ENCODE results near the gene PLCB2.

The PLCB2 gene

GRCh38 chr15:40263024-40263754 lies 44.5 kb downstream of the PLCB2 start:
- H3K4me3 ChIP-seq (ENCODE audit: low read depth in 1 of 2, low read length in 1 of 2) = no peak overlapping the region
- TF ChIP-seq CTCF (IDR thresholded peaks at IDR 0.05) = no peak
- no peaks in the 10 kb centered on the region for H3K36me3 ChIP-seq
- H3K4me1 ChIP-seq (ENCODE audit: control insufficient read depth in 1 of 2, insufficient read depth in 1 of 2, low read depth in 1 of 2, low read length in 1 of 2) = no peaks in the 10 kb centered on the region
- no peak overlapping the region for H3K27ac ChIP-seq
- H3K9me3 ChIP-seq = no peaks in the 10 kb centered on the region
- H3K27me3 ChIP-seq = peaks cover 10% of the 10 kb centered on the region

- no peak overlapping the region for H3K27ac ChIP-seq
- no peak overlapping the region for H3K4me3 ChIP-seq (ENCODE audit: low read depth in 1 of 2, low read length in 1 of 2)
- H3K9me3 ChIP-seq = no peaks in the 10 kb centered on the region
- H3K27me3 ChIP-seq = peaks cover 19% of the 10 kb centered on the region
- TF ChIP-seq CTCF (IDR thresholded peaks at IDR 0.05) = no peak
- H3K4me1 ChIP-seq (ENCODE audit: control insufficient read depth in 1 of 2, insufficient read depth in 1 of 2, low read depth in 1 of 2, low read length in 1 of 2) = no peaks in the 10 kb centered on the region
- no peaks in the 10 kb centered on the region for H3K36me3 ChIP-seq
Measured at GRCh38 chr15:40259021-40259420, 48.7 kb downstream of the PLCB2 start.

GRCh38 chr15:40258544-40258943 lies 49.2 kb downstream of the PLCB2 start:
- Histone ChIP-seq H3K36me3 (no peaks in the 10 kb centered on the region), H3K27me3 (peaks cover 23% of the 10 kb centered on the region), H3K4me1 (ENCODE audit: control insufficient read depth in 1 of 2, insufficient read depth in 1 of 2, low read depth in 1 of 2, low read length in 1 of 2) (no peaks in the 10 kb centered on the region), H3K9me3 (no peaks in the 10 kb centered on the region), H3K4me3 (ENCODE audit: low read depth in 1 of 2, low read length in 1 of 2) (no peak overlapping the region), H3K27ac (no peak overlapping the region)
- TF ChIP-seq CTCF (IDR thresholded peaks at IDR 0.05) = no peak

- no peak overlapping the region for H3K4me3 ChIP-seq (ENCODE audit: low read depth in 1 of 2, low read length in 1 of 2)
- H3K27ac ChIP-seq = no peak overlapping the region
- peaks cover 4 to 7% of the 10 kb centered on the region in 2 experiments for H3K4me1 ChIP-seq (ENCODE audit: control insufficient read depth in 1 of 2, insufficient read depth in 1 of 2, low read depth in 1 of 2, low read length in 1 of 2)
- no peaks in the 10 kb centered on the region for H3K9me3 ChIP-seq
- H3K36me3 ChIP-seq = no peaks in the 10 kb centered on the region
- peaks cover 30% of the 10 kb centered on the region for H3K27me3 ChIP-seq
- TF ChIP-seq CTCF (IDR thresholded peaks at IDR 0.05) = no peak
Measured at GRCh38 chr15:40257656-40258450, 49.9 kb downstream of the PLCB2 start.

- Histone ChIP-seq H3K27me3 (peaks cover 42% of the 10 kb centered on the region), H3K27ac (no peak overlapping the region), H3K9me3 (no peaks in the 10 kb centered on the region), H3K4me1 (ENCODE audit: control insufficient read depth in 1 of 2, insufficient read depth in 1 of 2, low read depth in 1 of 2, low read length in 1 of 2) (peaks cover 11 to 17% of the 10 kb centered on the region in 2 experiments), H3K36me3 (no peaks in the 10 kb centered on the region), H3K4me3 (ENCODE audit: low read depth in 1 of 2, low read length in 1 of 2) (no peak overlapping the region)
- no peak for TF ChIP-seq CTCF (IDR thresholded peaks at IDR 0.05)
Measured at GRCh38 chr15:40256638-40257235, 51.0 kb downstream of the PLCB2 start.
